Muscle layer of duodenum (tissue), 2 donors: ENCODE measurements around the gene TRMO.

Source experiments
- H3K27ac ChIP-seq: one replicate; pipeline ENCODE4 v1.7.0; 2013; ENCODE audit warnings: mild to moderate bottlenecking, low read length
- H3K27me3 ChIP-seq: one replicate; pipeline ENCODE4 v1.7.0; 2013; ENCODE audit warnings: low read depth, mild to moderate bottlenecking, control low read depth, low read length
- H3K36me3 ChIP-seq, 2 donors: one replicate each; pipeline ENCODE4 v1.7.0; 2013; ENCODE audit warnings: low read length in 2 of 2, control low read depth in 1 of 2, mild to moderate bottlenecking in 1 of 2; ENCODE audit not compliant: insufficient read depth in 2 of 2, control insufficient read depth in 1 of 2
- H3K4me1 ChIP-seq, 2 donors: one replicate each; pipeline ENCODE4 v1.7.0; 2013; ENCODE audit warnings: low read length in 2 of 2, mild to moderate bottlenecking in 2 of 2, control low read depth in 1 of 2, moderate library complexity in 1 of 2; ENCODE audit not compliant: insufficient read depth in 2 of 2, control insufficient read depth in 1 of 2
- H3K4me3 ChIP-seq, 2 donors: one replicate each; pipeline ENCODE4 v1.7.0; 2013; ENCODE audit warnings: low read length in 2 of 2, low read depth in 1 of 2, mild to moderate bottlenecking in 1 of 2
- H3K9me3 ChIP-seq, 2 donors: one replicate each; pipeline ENCODE4 v1.7.0; 2013; ENCODE audit warnings: low read length in 2 of 2, control low read depth in 1 of 2, mild to moderate bottlenecking in 1 of 2; ENCODE audit not compliant: control insufficient read depth in 1 of 2
- donor health status: healthy.

Gene TRMO

DNA sequence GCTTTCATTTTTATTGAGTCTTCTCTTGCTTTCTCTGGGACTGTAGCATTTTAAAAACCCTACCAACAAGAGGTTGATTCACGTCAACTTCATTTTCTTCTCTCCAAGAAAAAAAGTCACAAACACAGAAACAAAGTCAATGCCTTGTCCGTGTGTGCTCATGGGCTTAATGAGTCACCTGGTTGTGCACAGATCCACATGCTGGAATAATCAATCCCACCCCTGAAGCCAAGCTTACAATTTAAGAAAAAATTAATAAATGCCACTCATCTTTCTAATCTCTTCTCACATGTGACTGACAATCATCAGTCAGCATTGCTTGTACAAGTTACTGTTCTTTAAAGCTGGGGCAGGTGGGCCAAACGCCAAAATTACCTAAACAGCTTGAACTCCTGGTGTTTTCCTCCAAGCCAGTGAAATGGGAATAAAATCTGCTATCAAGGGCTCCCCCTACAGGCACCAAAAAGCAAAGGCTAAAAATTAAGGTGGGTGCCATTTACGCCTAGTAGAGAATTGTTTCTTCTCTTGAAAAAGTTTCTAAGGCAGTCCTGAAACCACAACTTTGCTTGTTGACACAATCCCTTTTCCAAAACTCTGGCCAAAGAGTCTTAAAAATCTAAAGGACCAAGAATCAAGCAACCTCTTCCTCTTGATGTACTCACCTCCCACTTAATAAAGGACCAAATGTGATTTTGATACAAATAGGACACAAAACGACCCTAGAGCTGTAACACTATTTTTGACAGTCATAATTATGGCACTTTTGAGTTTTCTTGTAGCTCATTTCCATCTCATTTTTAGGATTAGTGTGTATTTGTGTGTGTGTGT lies 21.3 kb downstream of the TRMO start:
- Histone ChIP-seq H3K9me3 (no peaks in the 10 kb centered on the region), H3K27me3 (no peaks in the 10 kb centered on the region), H3K4me1 (no peaks in the 10 kb centered on the region), H3K4me3 (no peak overlapping the region), H3K36me3 (peaks cover 0 to 15% of the 10 kb centered on the region in 2 donors), H3K27ac (no peak overlapping the region)

DNA sequence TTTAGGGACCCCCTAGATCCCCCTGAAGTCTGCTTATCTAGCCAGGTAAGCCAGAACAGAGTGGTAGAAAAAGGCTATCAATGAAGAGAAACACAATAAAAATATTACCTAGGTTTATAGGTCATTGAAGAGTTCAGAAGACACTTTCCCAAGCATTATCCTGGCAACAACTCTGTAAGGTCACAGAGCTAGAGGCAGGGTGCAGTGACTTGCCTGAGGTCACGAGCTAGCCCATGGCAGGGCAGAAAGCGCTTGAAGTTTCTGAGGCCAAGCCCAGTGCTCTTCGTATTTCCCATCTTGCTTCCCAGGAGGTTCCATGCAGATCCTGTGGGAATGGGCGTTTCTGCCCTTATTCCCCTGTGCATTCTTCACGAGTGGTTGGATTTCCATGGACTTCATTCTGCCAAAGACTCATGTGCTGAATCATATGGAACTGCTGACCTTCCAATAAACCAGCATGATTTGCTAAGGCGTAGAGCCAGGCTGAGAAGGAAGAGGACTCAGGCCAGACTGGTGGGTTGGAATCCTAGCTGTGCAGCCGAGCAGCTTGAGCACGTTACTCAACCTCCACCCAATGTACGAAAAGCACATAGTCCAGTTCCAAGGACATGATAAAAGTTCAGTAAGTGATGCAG lies 22.1 kb downstream of the TRMO start:
- Histone ChIP-seq H3K4me3 (no peak overlapping the region), H3K9me3 (no peaks in the 10 kb centered on the region), H3K4me1 (no peaks in the 10 kb centered on the region), H3K36me3 (peaks cover 0 to 18% of the 10 kb centered on the region in 2 donors), H3K27me3 (no peaks in the 10 kb centered on the region), H3K27ac (no peak overlapping the region)

DNA sequence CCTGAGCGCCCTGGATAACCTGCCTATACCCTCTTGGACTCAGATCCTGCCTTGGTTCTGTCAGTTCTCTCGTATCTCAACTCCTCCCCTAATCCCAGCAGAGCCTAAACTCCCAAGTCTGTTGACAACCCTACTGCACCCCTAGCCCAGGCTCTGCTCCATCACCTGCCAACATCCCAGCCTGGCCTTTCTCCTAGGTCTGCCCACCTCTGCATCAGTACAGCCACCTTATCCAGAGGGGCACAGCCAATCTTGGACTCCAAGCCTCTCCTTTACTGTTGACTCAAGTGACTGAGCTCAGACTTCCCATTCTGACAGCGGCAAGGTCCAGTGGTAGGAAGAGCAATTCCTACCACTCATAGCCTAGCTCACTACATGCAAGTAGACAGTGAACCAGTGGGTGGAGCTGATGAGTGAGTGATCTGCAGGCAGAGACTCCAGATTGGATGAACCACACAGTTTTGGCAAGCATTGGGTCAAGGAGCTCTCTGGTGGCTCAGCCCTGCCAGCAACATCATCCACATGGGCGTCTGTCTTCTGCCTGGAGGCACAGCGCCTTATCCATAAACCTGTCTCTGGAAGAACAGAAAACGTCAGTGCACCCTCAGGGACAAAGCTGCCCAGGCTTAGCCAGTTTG lies 26.5 kb downstream of the TRMO start:
- H3K4me1 ChIP-seq: no peaks in the 10 kb centered on the region
- H3K27ac ChIP-seq: no peak overlapping the region
- H3K9me3 ChIP-seq: peaks cover 0 to 6% of the 10 kb centered on the region in 2 donors
- H3K27me3 ChIP-seq: no peaks in the 10 kb centered on the region
- H3K4me3 ChIP-seq: no peak overlapping the region
- H3K36me3 ChIP-seq: peaks cover 0 to 11% of the 10 kb centered on the region in 2 donors

DNA sequence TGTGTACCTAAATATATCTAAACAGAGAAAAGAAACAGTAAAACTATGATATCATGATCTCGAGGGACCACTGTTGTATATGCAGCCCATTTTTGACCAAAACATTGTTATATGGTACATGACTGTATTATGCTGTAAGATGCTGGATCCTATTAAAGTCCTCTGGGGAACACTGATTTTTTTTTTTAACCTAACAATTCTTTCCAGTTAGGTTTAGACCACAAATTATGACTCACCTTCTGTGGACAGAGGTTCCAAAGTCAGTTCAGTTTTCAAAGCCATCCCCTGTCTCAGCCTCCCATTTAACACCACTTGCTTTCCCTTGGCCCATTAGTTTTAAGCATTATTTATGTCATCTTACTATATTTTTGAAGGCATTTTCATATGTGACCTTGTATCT lies 27.1 kb downstream of the TRMO start:
- H3K36me3 ChIP-seq: peaks cover 0 to 9% of the 10 kb centered on the region in 2 donors
- peaks cover 0 to 6% of the 10 kb centered on the region in 2 donors for H3K9me3 ChIP-seq
- H3K27me3 ChIP-seq: no peaks in the 10 kb centered on the region
- no peaks in the 10 kb centered on the region for H3K4me1 ChIP-seq
- H3K27ac ChIP-seq: no peak overlapping the region
- no peak overlapping the region for H3K4me3 ChIP-seq

DNA sequence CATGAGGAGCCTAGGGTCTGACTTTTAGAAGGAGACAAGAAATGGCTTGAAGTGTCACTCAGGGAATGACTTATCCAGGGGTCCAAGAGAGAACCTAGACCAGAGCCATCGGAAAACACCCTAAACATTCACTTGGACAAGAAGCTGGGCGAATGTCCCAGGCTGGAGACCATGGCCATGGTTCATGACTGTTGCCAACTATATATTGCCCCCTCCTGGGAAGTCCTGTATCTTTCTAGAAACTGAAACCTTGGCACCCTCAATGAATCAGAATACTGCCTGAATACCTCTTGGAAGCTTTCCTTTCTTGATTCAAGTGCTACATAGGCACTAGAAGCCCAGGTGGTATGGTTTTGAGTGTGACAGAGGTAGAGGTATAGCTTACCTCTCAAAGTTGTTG lies 29.9 kb downstream of the TRMO start:
- Histone ChIP-seq H3K27me3 (no peaks in the 10 kb centered on the region), H3K36me3 (peaks cover 0 to 3% of the 10 kb centered on the region in 2 donors), H3K4me3 (no peak overlapping the region), H3K4me1 (no peaks in the 10 kb centered on the region), H3K27ac (no peak overlapping the region), H3K9me3 (peaks cover 0 to 6% of the 10 kb centered on the region in 2 donors)

DNA sequence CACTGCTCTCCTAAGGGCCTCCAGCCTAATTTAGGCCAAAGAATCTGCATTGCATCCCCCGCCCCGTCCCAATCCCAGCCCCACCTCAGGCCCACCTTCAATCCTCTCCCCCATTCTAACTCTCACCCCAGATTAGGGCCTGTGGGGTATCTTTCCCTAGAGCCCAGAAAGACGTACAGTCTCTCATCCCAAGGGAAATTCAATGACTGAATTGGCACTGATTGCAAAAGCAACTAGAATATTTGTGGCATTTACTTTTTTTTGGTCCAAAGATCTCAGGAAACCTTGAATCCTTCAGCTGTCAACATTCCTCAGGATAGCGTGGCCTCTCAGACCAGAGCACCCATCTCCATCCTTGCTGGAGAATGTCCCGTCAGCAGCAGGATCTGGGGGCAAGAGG lies 30.6 kb downstream of the TRMO start:
- Histone ChIP-seq H3K9me3 (peaks cover 0 to 6% of the 10 kb centered on the region in 2 donors), H3K27me3 (no peaks in the 10 kb centered on the region), H3K36me3 (peaks cover 0 to 3% of the 10 kb centered on the region in 2 donors), H3K4me3 (no peak overlapping the region), H3K27ac (no peak overlapping the region), H3K4me1 (no peaks in the 10 kb centered on the region)

DNA sequence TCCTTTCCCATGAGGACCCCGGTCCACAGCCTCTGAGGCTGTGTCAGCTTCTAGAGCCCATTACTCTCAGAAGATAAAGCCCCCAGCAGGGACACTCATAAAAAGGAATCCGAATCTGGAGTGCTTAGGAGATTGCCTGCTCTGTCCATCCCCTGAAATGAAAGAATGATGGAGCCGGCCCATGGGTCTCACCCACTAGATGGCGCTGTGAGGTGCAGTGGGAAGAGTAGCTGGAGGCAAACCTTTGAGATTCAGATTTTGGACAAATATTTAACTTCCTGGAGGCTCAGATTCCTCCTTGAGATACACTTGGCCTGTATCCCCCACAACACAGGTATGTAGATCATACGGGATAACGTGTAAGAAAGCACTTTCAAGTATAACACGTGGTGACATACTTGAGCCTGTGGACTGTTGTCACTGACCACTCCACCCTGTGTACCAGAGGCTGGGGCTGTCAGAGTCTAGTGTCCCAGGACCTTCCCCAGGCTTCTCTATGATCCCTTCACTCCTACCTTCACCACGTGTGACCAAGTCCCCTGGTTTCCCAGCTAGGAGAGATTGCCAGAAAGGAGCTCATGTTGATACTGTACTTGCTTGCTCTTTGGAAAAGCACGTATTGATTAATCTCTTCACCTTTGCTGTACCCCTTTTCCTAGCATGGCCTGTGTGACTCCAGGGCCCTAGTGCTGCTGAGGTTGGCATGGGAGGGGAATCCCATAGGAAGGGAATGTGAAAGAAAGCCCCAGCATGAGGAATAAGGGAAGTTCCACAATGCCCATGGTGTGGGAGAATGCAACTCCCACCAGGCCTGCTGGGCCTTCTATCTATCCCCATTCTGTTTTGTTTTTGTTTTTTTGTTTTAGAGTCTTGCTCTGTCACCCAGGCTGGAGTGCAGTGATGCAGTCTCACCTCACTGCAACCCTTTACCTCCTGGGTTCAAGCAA lies 32.1 kb downstream of the TRMO start:
- Histone ChIP-seq H3K4me3 (no peak overlapping the region), H3K27ac (no peak overlapping the region), H3K4me1 (no peaks in the 10 kb centered on the region), H3K36me3 (no peaks in the 10 kb centered on the region), H3K27me3 (no peaks in the 10 kb centered on the region), H3K9me3 (peaks cover 0 to 6% of the 10 kb centered on the region in 2 donors)

DNA sequence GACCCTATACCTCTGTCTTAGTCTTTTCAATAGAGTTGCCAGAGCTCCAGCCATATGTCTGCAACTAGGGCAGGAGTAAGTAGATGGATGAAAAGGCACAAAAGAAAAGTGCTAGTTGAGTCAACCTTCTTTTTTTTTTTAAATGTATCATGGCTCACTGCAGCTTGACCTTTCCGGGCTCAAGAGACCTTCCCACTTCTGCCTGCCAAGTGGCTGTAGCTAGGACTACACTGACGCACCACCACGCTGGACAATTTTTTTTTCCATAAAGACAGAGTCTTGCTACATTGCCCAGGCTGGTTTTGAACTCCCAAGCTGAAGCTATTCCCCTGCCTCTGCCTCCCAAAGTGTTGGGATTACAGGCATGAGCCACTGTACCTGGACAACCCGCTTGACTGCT lies 42.0 kb downstream of the TRMO start:
- no peak overlapping the region for H3K27ac ChIP-seq

DNA sequence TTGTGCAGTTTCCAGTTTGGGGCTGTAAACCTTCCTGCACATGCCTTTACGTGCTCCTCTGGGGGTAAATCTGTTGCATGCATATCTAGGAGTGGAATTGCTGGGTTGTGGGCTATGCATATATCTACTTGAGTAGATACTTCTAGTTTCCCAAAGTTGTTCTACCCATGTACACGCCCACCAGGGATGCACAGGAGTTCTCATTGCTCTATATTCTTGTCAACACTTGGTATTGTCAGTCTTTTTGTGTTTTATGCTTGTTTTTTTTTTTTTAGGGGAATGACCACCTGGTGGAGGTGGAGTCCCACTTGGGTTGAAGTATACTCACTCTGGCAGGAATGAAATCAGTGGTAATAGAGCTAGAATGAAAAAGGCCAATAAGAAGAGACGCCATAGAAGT lies 46.2 kb downstream of the TRMO start:
- Histone ChIP-seq H3K27ac (no peak overlapping the region), H3K27me3 (no peaks in the 10 kb centered on the region)

More for the DNA sequence above, 42.0 kb downstream of the TRMO start:
- H3K4me1 ChIP-seq: no peaks in the 10 kb centered on the region
- peaks cover 0 to 3% of the 10 kb centered on the region in 2 donors for H3K36me3 ChIP-seq
- H3K9me3 ChIP-seq: no peaks in the 10 kb centered on the region
- no peaks in the 10 kb centered on the region for H3K27me3 ChIP-seq
- no peak overlapping the region for H3K4me3 ChIP-seq

DNA sequence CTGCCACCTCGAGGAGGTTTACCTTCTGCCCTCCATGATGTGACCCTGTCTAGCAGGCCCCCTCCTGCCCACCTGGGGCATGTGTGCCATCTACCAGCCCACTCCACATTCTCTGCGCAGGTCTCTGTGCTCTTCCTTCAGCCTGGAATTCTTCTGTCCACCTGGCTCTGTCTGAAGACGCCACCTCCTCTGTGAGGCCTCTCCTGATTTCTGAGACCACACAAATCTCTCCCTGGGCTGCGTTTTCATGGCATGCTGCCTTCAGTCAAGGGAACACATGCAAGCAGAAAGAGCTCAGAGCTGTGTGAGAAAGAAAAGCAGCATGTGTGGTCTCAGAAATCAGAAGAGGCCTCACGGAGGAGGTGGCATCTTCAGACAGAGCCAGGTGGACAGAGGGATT lies 47.2 kb downstream of the TRMO start:
- no peak overlapping the region for H3K27ac ChIP-seq
- no peaks in the 10 kb centered on the region for H3K27me3 ChIP-seq
- no peaks in the 10 kb centered on the region for H3K9me3 ChIP-seq
- H3K36me3 ChIP-seq: peaks cover 0 to 3% of the 10 kb centered on the region in 2 donors
- H3K4me3 ChIP-seq: no peak overlapping the region
- no peaks in the 10 kb centered on the region for H3K4me1 ChIP-seq

More for the DNA sequence above, 46.2 kb downstream of the TRMO start:
- Histone ChIP-seq H3K9me3 (no peaks in the 10 kb centered on the region), H3K4me1 (no peaks in the 10 kb centered on the region), H3K4me3 (no peak overlapping the region), H3K36me3 (peaks cover 0 to 3% of the 10 kb centered on the region in 2 donors)
